Measurements from ENCODE around the gene SND1.

SND1 gene

DNA sequence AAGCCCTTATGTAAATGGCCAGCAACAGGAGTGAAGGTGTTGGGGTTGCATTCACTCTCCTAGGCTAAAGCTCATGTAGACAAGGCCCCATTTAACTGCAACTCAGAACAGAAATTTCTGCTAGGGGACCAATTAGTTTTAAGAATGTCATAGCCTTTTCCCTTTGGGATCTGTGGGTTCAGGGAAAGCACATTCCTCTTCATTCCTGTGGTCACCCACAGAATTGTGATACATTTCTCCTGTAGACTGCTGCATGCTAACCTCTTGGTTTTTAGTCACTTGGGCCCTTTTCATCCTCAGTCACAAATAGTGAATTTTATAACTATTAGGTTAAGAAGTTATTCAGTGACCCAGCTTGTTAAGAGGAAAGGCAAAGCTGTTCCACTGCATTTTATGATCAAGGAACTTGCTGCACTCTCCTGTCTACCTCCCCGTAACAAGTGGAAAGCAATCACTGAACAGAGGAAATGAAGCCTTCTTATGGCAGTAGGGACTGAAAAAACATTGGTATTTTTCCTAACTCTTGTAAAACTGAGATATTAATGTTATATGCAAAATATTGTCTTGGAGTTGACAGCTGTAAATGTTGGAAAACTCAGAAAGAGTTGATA, 124.9 kb downstream of the SND1 start:
- H3K4me3 ChIP-seq (ENCODE audit: low read depth, low read length), result no peak overlapping the region
- TF ChIP-seq, protein P1, sequence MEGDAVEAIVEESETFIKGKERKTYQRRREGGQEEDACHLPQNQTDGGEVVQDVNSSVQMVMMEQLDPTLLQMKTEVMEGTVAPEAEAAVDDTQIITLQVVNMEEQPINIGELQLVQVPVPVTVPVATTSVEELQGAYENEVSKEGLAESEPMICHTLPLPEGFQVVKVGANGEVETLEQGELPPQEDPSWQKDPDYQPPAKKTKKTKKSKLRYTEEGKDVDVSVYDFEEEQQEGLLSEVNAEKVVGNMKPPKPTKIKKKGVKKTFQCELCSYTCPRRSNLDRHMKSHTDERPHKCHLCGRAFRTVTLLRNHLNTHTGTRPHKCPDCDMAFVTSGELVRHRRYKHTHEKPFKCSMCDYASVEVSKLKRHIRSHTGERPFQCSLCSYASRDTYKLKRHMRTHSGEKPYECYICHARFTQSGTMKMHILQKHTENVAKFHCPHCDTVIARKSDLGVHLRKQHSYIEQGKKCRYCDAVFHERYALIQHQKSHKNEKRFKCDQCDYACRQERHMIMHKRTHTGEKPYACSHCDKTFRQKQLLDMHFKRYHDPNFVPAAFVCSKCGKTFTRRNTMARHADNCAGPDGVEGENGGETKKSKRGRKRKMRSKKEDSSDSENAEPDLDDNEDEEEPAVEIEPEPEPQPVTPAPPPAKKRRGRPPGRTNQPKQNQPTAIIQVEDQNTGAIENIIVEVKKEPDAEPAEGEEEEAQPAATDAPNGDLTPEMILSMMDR (IDR thresholded peaks at IDR 0.05; ENCODE audit: low read depth, low read length), result no peak

DNA sequence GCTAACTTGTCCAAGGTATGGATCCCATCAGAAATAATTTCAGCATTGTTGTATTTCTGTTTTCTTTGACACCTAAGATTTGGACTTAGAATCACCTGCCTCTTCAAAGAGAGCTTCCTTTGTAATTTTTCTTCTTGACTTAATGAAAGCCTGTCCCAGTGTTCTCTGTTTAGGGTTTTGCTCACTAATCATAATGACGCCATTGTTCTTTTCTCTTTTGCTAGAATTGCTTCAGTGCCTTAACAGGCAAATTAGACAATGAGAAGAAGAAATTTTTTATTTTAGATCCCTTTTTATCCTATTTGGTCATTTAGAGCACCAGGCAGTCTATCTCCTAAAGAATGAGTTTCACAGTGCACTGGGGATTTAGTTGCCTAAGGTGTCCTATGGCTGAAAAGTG, 128.5 kb downstream of the SND1 start:
- no peak overlapping the region for H3K4me3 ChIP-seq (ENCODE audit: low read depth, low read length)
- TF ChIP-seq, protein P1 (IDR thresholded peaks at IDR 0.05; ENCODE audit: low read depth, low read length), result no peak

- H3K4me3 ChIP-seq (ENCODE audit: low read depth, low read length), result no peak overlapping the region
These were observed 129.1 kb downstream of the SND1 start for GRCh38 chr7:127781081-127781480.

DNA sequence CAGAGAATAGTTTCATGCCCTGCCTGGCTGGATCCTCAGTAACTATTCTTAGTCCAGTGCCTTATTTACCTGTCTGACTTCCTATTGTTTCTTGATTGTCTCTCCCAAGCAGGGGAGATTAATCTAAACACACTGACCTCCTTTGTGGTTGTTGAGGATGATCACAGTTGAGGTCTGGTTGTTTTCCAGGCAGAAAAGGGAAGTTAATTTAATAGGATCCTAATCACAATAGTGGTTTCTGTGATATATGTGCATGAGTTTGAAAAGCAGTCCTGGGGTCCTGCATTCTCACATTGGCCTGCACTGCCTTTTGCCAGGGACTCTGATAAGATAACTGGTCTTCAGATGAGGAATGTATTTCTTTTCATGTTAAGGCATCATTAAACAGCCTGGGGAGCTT, 130.1 kb downstream of the SND1 start:
- TF ChIP-seq, protein P1 (IDR thresholded peaks at IDR 0.05; ENCODE audit: low read depth, low read length), result no peak
- no peak overlapping the region for H3K4me3 ChIP-seq (ENCODE audit: low read depth, low read length)

More at GRCh38 chr7:127781081-127781480, 129.1 kb downstream of the SND1 start:
- TF ChIP-seq, protein P1 (IDR thresholded peaks at IDR 0.05; ENCODE audit: low read depth, low read length), result no peak

DNA sequence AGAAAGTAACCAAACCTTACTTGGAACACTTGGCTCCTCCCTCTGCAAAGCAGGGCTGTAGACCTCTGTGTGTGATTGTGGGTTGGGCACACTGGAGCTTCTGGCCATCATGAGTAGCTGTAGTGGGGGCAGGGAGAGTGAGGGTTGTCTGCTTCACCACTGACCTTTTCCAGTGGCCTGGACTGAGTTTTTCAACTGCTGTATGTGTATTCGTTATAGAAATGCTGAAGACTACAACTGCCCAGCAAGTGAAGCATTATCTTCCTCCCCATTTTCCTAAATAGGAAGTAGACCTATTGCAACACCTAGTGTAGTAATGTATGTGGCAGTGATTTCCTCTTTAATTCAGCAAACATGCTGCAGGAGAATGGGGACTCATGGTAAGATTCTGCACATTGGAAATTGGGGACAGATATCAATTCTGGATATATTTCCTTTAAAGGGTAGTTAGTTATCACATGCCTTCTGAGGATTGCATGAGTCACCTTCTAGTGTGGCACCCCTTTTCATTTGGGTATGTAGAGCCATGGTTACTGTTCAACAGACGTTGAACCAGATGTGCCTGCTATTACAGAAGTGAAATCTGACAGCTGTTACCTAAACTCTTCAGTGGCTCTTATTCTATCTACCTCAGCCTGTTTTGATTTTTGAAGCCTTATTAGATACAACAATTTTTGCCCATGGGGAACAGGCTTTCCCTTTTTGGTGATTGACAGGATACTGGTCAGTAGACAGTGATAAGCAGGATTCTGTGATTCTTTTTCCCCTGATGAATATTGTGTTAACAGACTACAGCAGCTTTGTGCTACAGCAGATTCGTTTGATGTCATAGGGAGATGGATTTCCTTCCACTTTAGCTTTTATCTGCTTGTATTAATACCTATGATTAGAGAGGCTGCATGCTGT, 130.9 kb downstream of the SND1 start:
- TF ChIP-seq, protein P1 (IDR thresholded peaks at IDR 0.05; ENCODE audit: low read depth, low read length), result no peak
- H3K4me3 ChIP-seq (ENCODE audit: low read depth, low read length), result no peak overlapping the region

- TF ChIP-seq, protein P1 (IDR thresholded peaks at IDR 0.05; ENCODE audit: low read depth, low read length), result no peak
- H3K4me3 ChIP-seq (ENCODE audit: low read depth, low read length), result no peak overlapping the region
These were observed 134.2 kb downstream of the SND1 start for GRCh38 chr7:127786184-127786583.

DNA sequence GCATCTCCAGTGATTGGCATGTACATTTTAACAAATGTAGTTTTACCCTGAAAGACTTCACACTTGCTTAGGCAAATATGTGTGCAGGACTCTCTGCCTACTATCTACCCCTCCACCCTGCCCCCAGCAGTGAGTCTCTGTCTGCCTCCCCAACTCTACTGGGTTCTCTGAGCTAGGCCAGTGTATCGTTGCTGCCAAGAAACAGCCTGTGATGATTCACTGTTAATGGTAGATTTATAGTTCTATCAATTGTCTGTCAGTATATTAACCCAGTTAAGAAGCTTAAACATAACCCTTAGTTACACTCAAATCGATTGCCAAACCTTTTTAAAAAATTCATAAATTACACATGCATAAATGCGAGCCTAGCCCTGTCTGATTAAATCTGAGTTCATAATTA, 137.0 kb downstream of the SND1 start:
- TF ChIP-seq, protein P1 (IDR thresholded peaks at IDR 0.05; ENCODE audit: low read depth, low read length), result no peak
- no peak overlapping the region for H3K4me3 ChIP-seq (ENCODE audit: low read depth, low read length)
